HG03521 (cell line): ENCODE data around the gene SQSTM1.

Source experiments
- ATAC-seq: cut with Tn5 transposase; IDR thresholded peaks from one replicate; pipeline ENCODE4 v1.9.1; 2021; ENCODE audit warnings: mild to moderate bottlenecking, moderate library complexity; ENCODE audit not compliant: unreplicated experiment

The SQSTM1 gene

GRCh38 chr5:179841621-179842020 lies 20.9 kb downstream of the SQSTM1 start:
- ATAC-seq: no peak

- no peak for ATAC-seq
These were observed 32.4 kb downstream of the SQSTM1 start for GRCh38 chr5:179852993-179853547.

GRCh38 chr5:179854356-179854755 lies 33.7 kb downstream of the SQSTM1 start:
- ATAC-seq: no peak

GRCh38 chr5:179858241-179858585 lies 37.5 kb downstream of the SQSTM1 start:
- peak; percentile 35 for ATAC-seq

GRCh38 chr5:179858586-179859427 lies 38.1 kb downstream of the SQSTM1 start, which contains the start of gene MRNIP:
Gene MRNIP (minus strand): TSS chr5:179858817. CDS start chr5:179858796, 21 bp downstream.
- ATAC-seq: peak; percentile 92

- ATAC-seq: no peak
These were observed 39.6 kb downstream of the SQSTM1 start for GRCh38 chr5:179860301-179860700.

- no peak for ATAC-seq
These were observed 41.6 kb downstream of the SQSTM1 start for GRCh38 chr5:179862296-179862695.

GRCh38 chr5:179862891-179863290 lies 42.2 kb downstream of the SQSTM1 start:
- ATAC-seq: no peak

GRCh38 chr5:179863449-179864085 lies 42.9 kb downstream of the SQSTM1 start:
- no peak for ATAC-seq

GRCh38 chr5:179864686-179865085 lies 44.0 kb downstream of the SQSTM1 start:
- ATAC-seq: no peak

- ATAC-seq: no peak
These were observed 45.0 kb downstream of the SQSTM1 start for GRCh38 chr5:179865491-179866240.

GRCh38 chr5:179866241-179867078 lies 45.8 kb downstream of the SQSTM1 start:
- no peak for ATAC-seq

- no peak for ATAC-seq
These were observed 46.4 kb downstream of the SQSTM1 start for GRCh38 chr5:179867079-179867465.

GRCh38 chr5:179867476-179867875 lies 46.8 kb downstream of the SQSTM1 start:
- ATAC-seq: no peak

- ATAC-seq: no peak
These were observed 47.8 kb downstream of the SQSTM1 start for GRCh38 chr5:179868541-179868940.

GRCh38 chr5:179869101-179869500 lies 48.4 kb downstream of the SQSTM1 start:
- ATAC-seq: no peak

- no peak for ATAC-seq
These were observed 49.1 kb downstream of the SQSTM1 start for GRCh38 chr5:179869641-179870402.

GRCh38 chr5:179870403-179870903 lies 49.7 kb downstream of the SQSTM1 start:
- ATAC-seq: no peak

- no peak for ATAC-seq
These were observed 50.2 kb downstream of the SQSTM1 start for GRCh38 chr5:179870952-179871351.
